ENCODE data around the gene GPR84.
A peak's percentile ranks its signal among the peaks of the same experiment; 100 is the strongest.

GPR84 gene

GRCh38 chr12:54394281-54394719, 30.0 kb upstream of the GPR84 start:
- ChIA-PET CTCF (interaction anchor here (0.6 to 4.1 kb wide), 14 partner anchors 9 to 100 kb away, joined by 3 to 76 read pairs (median 10); partner anchors contain the start of genes COPZ1 and ZNF385A), POLR2A (no interaction called here)
- no peak for DNase-seq (ENCODE audit: low read depth, low spot score)
- peak; percentile 49 for TF ChIP-seq CTCF (IDR thresholded peaks at IDR 0.05; ENCODE audit: insufficient read depth, low read length, missing control alignments)
- H3K4me3 ChIP-seq (ENCODE audit: low read depth, low read length), result no peak overlapping the region

- H3K4me3 ChIP-seq (ENCODE audit: low read depth, low read length), result no peak overlapping the region
- CTCF ChIA-PET, result interaction anchor here (0.6 to 4.1 kb wide), 19 partner anchors 9 to 100 kb away, joined by 3 to 76 read pairs (median 6); partner anchors contain the start of genes COPZ1 and ZNF385A
- POLR2A ChIA-PET, result interaction anchor here (1.1 kb wide), 2 partner anchors 10 to 18 kb away, joined by 3 read pairs; no protein-coding TSS in a partner anchor
Observed at GRCh38 chr12:54393743-54394142, 29.5 kb upstream of the GPR84 start.

GRCh38 chr12:54393207-54393609, 28.9 kb upstream of the GPR84 start:
- POLR2A ChIA-PET, result interaction anchor here (1.1 kb wide), 2 partner anchors 11 to 18 kb away, joined by 3 read pairs; no protein-coding TSS in a partner anchor
- no peak for TF ChIP-seq CTCF (IDR thresholded peaks at IDR 0.05; ENCODE audit: insufficient read depth, low read length, missing control alignments)
- no peak overlapping the region for H3K4me3 ChIP-seq (ENCODE audit: low read depth, low read length)
- CTCF ChIA-PET, result interaction anchor here (0.7 to 4.1 kb wide), 18 partner anchors 8 to 99 kb away, joined by 3 to 76 read pairs (median 6); partner anchors contain the start of genes COPZ1 and ZNF385A
- DNase-seq (ENCODE audit: low read depth, low spot score), result no peak

More at GRCh38 chr12:54393743-54394142, 29.5 kb upstream of the GPR84 start:
- no peak for TF ChIP-seq CTCF (IDR thresholded peaks at IDR 0.05; ENCODE audit: insufficient read depth, low read length, missing control alignments)
- no peak for DNase-seq (ENCODE audit: low read depth, low spot score)

- POLR2A ChIA-PET, result interaction anchor here (1.1 kb wide), 2 partner anchors 11 to 19 kb away, joined by 3 read pairs; no protein-coding TSS in a partner anchor
Observed at GRCh38 chr12:54392485-54393206, 28.4 kb upstream of the GPR84 start.

GRCh38 chr12:54390668-54391551, 26.6 kb upstream of the GPR84 start:
- POLR2A ChIA-PET, result no interaction called here
- DNase-seq (ENCODE audit: low read depth, low spot score), result no peak
- H3K4me3 ChIP-seq (ENCODE audit: low read depth, low read length), result no peak overlapping the region
- CTCF ChIA-PET, result interaction anchor here (1.0 to 4.1 kb wide), 7 partner anchors 9 to 50 kb away, joined by 3 to 76 read pairs (median 6); no protein-coding TSS in a partner anchor
- TF ChIP-seq CTCF (IDR thresholded peaks at IDR 0.05; ENCODE audit: insufficient read depth, low read length, missing control alignments), result no peak

More at GRCh38 chr12:54392485-54393206, 28.4 kb upstream of the GPR84 start:
- H3K4me3 ChIP-seq (ENCODE audit: low read depth, low read length), result no peak overlapping the region
- no peak for TF ChIP-seq CTCF (IDR thresholded peaks at IDR 0.05; ENCODE audit: insufficient read depth, low read length, missing control alignments)
- DNase-seq (ENCODE audit: low read depth, low spot score), result no peak
- CTCF ChIA-PET, result interaction anchor here (0.9 to 4.1 kb wide), 17 partner anchors 8 to 68 kb away, joined by 3 to 76 read pairs (median 6); partner anchors contain the start of genes COPZ1 and ZNF385A
